HEK293 (cell line): ENCODE results near the gene ACACB.
A peak's percentile ranks its signal among the peaks of the same experiment; 100 is the strongest.

Experiments
- CTCF ChIA-PET: fragments of 350-600 bp; formaldehyde crosslinking; extraction: SDS; loops from one replicate; lab custom pipeline; 2021; ENCODE audit warnings: antibody characterized with exemption; lab: Yijun Ruan, JAX
- POLR2A ChIA-PET: fragments of 300-600 bp; formaldehyde crosslinking; extraction: SDS; loops from one replicate; lab custom pipeline; 2020; ENCODE audit warnings: antibody characterized with exemption, inconsistent platforms; lab: Yijun Ruan, JAX
- H3K27ac ChIP-seq: fragments of 200-500 bp; sonication (Bioruptor generic); 2 replicates; pipeline ENCODE4 v1.5.1; 2014; ENCODE audit warnings: low read depth, low read length, control low read depth, inconsistent platforms; ENCODE audit errors: extremely low read depth
- H3K36me3 ChIP-seq, 2 experiments: fragments of 200-500 bp in 1 of 2; sonication (Bioruptor generic) in 1 of 2; 1 replicate in 1 of 2; 2 replicates in 1 of 2; pipeline ENCODE4 v1.5.1; 2014 to 2017; ENCODE audit warnings: inconsistent platforms in 2 of 2, low read length in 2 of 2; ENCODE audit not compliant: control insufficient read depth in 2 of 2, insufficient read depth in 1 of 2
- H3K4me1 ChIP-seq: fragments of 200-500 bp; sonication (Bioruptor generic); 2 replicates; pipeline ENCODE4 v1.5.1; 2014; ENCODE audit warnings: mild to moderate bottlenecking, low read length, inconsistent platforms; ENCODE audit not compliant: control insufficient read depth, insufficient read depth
- H3K4me3 ChIP-seq: 2 replicates; pipeline ENCODE4 v1.5.1; 2011; ENCODE audit warnings: low read depth, mild to moderate bottlenecking, control low read depth, low read length, moderate library complexity
- H3K9me3 ChIP-seq: fragments of 200-500 bp; sonication (Bioruptor generic); 2 replicates; pipeline ENCODE4 v1.5.1; 2014; ENCODE audit warnings: low read depth, low read length, inconsistent platforms; ENCODE audit not compliant: control insufficient read depth, insufficient read depth
- HOXA7 ChIP-seq: sonication (generic); formaldehyde crosslinking; IDR thresholded peaks from 2 replicates; pipeline ENCODE4 v1.8.1; 2022; ENCODE audit warnings: missing genetic modification reagents, borderline replicate concordance
- HOXC10 ChIP-seq: sonication (generic); formaldehyde crosslinking; IDR thresholded peaks from 2 replicates; pipeline ENCODE4 v1.8.1; 2023; ENCODE audit warnings: mild to moderate bottlenecking, missing genetic modification reagents
- KLF7 ChIP-seq: fragments of 450-650 bp; formaldehyde crosslinking; IDR thresholded peaks from 2 replicates; pipeline ENCODE4 v1.5.1; 2016; ENCODE audit warnings: missing biosample characterization, missing genetic modification characterization, borderline replicate concordance
- SP2 ChIP-seq: fragments of 450-650 bp; formaldehyde crosslinking; IDR thresholded peaks from 2 replicates; pipeline ENCODE4 v1.5.1; 2016; ENCODE audit warnings: missing biosample characterization, missing genetic modification characterization
- TRIM28 ChIP-seq: IDR thresholded peaks from 2 replicates; pipeline ENCODE4 v1.6.1; 2011; ENCODE audit warnings: low read length, control low read depth, borderline replicate concordance
- YY1 ChIP-seq: fragments of 450-650 bp; formaldehyde crosslinking; IDR thresholded peaks from 2 replicates; pipeline ENCODE4 v1.5.1; 2018; ENCODE audit warnings: missing biosample characterization, missing genetic modification characterization
- ZFHX2 ChIP-seq: fragments of 450-650 bp; formaldehyde crosslinking; conservative IDR thresholded peaks from 2 replicates; pipeline ENCODE4 v1.5.1; 2016; ENCODE audit warnings: missing biosample characterization, missing genetic modification characterization
- ZNF121 ChIP-seq: fragments of 450-650 bp; formaldehyde crosslinking; IDR thresholded peaks from 2 replicates; pipeline ENCODE4 v1.5.1; 2016; ENCODE audit warnings: missing biosample characterization, missing genetic modification characterization
- ZNF132 ChIP-seq: fragments of 450-650 bp; formaldehyde crosslinking; IDR thresholded peaks from 2 replicates; pipeline ENCODE4 v1.5.1; 2017; ENCODE audit warnings: missing biosample characterization, missing genetic modification characterization, borderline replicate concordance
- ZNF19 ChIP-seq: fragments of 450-650 bp; formaldehyde crosslinking; IDR thresholded peaks from 2 replicates; pipeline ENCODE4; 2016; ENCODE audit warnings: missing biosample characterization, missing genetic modification characterization, low read depth
- ZNF211 ChIP-seq: fragments of 450-650 bp; formaldehyde crosslinking; IDR thresholded peaks from 2 replicates; pipeline ENCODE4 v1.5.1; 2016; ENCODE audit warnings: low read depth, missing biosample characterization, missing genetic modification characterization
- ZNF214 ChIP-seq: fragments of 450-650 bp; formaldehyde crosslinking; IDR thresholded peaks from 2 replicates; pipeline ENCODE4 v1.5.1; 2017; ENCODE audit warnings: missing biosample characterization, mild to moderate bottlenecking, missing genetic modification characterization, borderline replicate concordance
- ZNF24 ChIP-seq: fragments of 450-650 bp; formaldehyde crosslinking; IDR thresholded peaks from 2 replicates; pipeline ENCODE4 v1.5.1; 2016; ENCODE audit warnings: missing biosample characterization, missing genetic modification characterization
- ZNF302 ChIP-seq: fragments of 450-650 bp; formaldehyde crosslinking; IDR thresholded peaks from 2 replicates; pipeline ENCODE4 v1.5.1; 2016; ENCODE audit warnings: missing biosample characterization, missing genetic modification characterization, low read depth
- ZNF521 ChIP-seq: fragments of 450-650 bp; formaldehyde crosslinking; IDR thresholded peaks from 2 replicates; pipeline ENCODE4 v1.5.1; 2017; ENCODE audit warnings: missing biosample characterization, mild to moderate bottlenecking, missing genetic modification characterization
- ZNF596 ChIP-seq: fragments of 450-650 bp; IDR thresholded peaks from 2 replicates; pipeline ENCODE4 v1.5.0; 2018; ENCODE audit warnings: missing biosample characterization, mild to moderate bottlenecking, missing genetic modification characterization, moderate library complexity
- ZNF777 ChIP-seq: fragments of 450-650 bp; formaldehyde crosslinking; IDR thresholded peaks from 2 replicates; pipeline ENCODE4 v1.5.1; 2017; ENCODE audit warnings: missing biosample characterization, missing genetic modification characterization, borderline replicate concordance
- ZNF843 ChIP-seq: fragments of 450-650 bp; formaldehyde crosslinking; IDR thresholded peaks from 2 replicates; pipeline ENCODE4 v1.5.1; 2016; ENCODE audit warnings: missing biosample characterization, missing genetic modification characterization
- ZSCAN16 ChIP-seq: fragments of 450-650 bp; formaldehyde crosslinking; IDR thresholded peaks from 2 replicates; pipeline ENCODE4 v1.5.1; 2016; ENCODE audit warnings: missing biosample characterization, missing genetic modification characterization
- ZSCAN30 ChIP-seq: fragments of 450-650 bp; IDR thresholded peaks from 2 replicates; pipeline ENCODE4 v1.5.1; 2018; ENCODE audit warnings: missing biosample characterization, mild to moderate bottlenecking, missing genetic modification characterization, moderate library complexity
- TF ChIP-seq, protein P1 (sequence below): fragments of 450-650 bp; formaldehyde crosslinking; IDR thresholded peaks from 2 replicates; pipeline ENCODE4 v1.5.1; 2016; ENCODE audit warnings: missing biosample characterization, missing genetic modification characterization, borderline replicate concordance
- TF ChIP-seq, protein P2 (sequence below): fragments of 450-650 bp; formaldehyde crosslinking; IDR thresholded peaks from 2 replicates; pipeline ENCODE4 v1.5.1; 2016; ENCODE audit warnings: missing biosample characterization, missing genetic modification characterization

The ACACB gene

DNA sequence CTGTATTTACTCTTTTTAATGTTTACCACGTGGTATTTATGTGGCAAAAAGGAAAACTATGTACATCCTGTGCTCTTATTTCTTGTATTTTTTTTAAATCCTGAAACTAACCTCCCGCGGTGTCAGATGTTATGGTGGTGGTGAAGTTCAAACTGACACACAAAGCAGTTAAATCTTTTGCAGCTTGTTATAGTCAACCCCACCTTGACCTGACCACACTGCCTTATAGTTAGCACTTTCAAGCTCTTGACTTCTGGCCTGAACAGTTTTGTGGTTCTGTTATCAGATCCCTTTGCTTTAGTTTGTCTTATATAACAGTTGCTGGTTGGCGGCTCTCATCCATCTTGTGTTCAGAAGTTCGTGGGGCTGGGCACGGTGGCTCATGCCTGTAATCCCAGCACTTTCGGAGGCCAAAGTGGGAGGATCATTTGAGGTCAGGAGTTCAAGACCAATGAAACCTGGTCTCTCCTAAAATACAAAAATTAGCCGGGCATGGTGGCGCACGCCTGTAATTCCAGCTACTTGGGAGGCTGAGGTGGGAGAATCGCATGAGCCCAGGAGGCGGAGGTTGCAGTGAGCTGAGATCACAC lies 16.9 kb upstream of the ACACB start:
- H3K36me3 ChIP-seq = peaks cover 51 to 60% of the 10 kb centered on the region in 2 experiments
- H3K9me3 ChIP-seq = no peaks in the 10 kb centered on the region
- ChIA-PET CTCF (interaction anchor here (0.6 to 3.9 kb wide), 5 partner anchors 8 to 544 kb away, joined by 4 to 21 read pairs (median 6); no protein-coding TSS in a partner anchor), POLR2A (no interaction called here)
- H3K4me1 ChIP-seq = peaks cover 3% of the 10 kb centered on the region; the same call in 1 of the 2 replicates
- peak; percentile 26; the same call in 1 of the 2 replicates for TF ChIP-seq ZFHX2 (tag by site-specific recombination)
- TF ChIP-seq TRIM28 = no peak
- no peak overlapping the region for H3K27ac ChIP-seq
- H3K4me3 ChIP-seq = no peak overlapping the region

DNA sequence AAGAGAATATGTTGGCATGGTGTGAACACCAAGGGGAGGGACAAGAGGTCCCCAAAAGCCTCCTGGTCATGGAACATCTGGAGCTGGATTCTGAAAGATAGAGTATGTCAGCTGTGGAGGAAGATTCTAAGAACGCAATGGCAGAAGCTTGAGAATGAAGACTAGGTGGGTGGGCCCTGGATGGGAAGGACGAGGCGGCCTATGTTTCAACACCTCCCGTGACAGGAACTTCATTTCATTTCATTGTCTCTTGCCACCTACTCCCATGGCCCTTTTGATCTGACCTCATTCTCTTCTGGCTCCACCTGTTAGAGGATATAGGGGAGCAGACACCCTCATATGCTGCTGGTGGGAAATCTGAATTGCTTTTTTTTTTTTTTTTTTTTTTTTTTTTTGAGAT lies 15.6 kb upstream of the ACACB start:
- peaks cover 61 to 72% of the 10 kb centered on the region in 2 experiments for H3K36me3 ChIP-seq
- POLR2A ChIA-PET = no interaction called here
- CTCF ChIA-PET = interaction anchor here (3.9 kb wide), 1 partner anchor 11 kb away, joined by 21 read pairs; no protein-coding TSS in a partner anchor

DNA sequence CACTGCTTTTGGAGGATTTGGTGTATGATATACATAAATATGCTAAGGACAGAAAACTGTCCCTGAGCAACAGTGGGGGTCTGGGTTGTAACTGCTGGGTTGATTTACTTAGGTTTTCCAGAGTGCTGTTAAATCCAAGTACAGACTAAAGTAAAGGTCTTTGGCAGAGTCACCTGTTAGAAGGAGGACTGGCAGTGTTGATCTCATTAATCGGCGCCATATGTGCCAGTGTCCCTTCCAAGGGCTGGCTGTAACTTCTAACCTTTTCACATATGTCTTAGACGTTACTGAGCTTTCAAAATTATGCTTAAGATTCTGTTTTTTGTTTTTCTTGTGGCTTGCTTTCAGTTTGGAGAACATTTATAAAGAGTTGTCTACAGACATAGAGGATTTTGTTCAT lies 13.9 kb upstream of the ACACB start:
- peaks cover 3% of the 10 kb centered on the region; the same call in 1 of the 2 replicates for H3K4me1 ChIP-seq
- ChIA-PET CTCF (interaction anchor here (3.9 kb wide), 1 partner anchor 9 kb away, joined by 21 read pairs; no protein-coding TSS in a partner anchor), POLR2A (interaction anchor here (0.7 kb wide), 2 partner anchors 16 to 129 kb away, joined by 7 to 9 read pairs; no protein-coding TSS in a partner anchor)
- H3K36me3 ChIP-seq = peaks cover 75 to 86% of the 10 kb centered on the region in 2 experiments
- no peak overlapping the region for H3K4me3 ChIP-seq
- H3K9me3 ChIP-seq = no peaks in the 10 kb centered on the region
- no peak overlapping the region for H3K27ac ChIP-seq
- TF ChIP-seq ZSCAN30 (tag by site-specific recombination) = no peak
- TF ChIP-seq YY1 = no peak
- TF ChIP-seq ZSCAN16 (tag by site-specific recombination) = no peak

More for the DNA sequence above, 15.6 kb upstream of the ACACB start:
- Histone ChIP-seq H3K27ac (no peak overlapping the region), H3K4me1 (peaks cover 3% of the 10 kb centered on the region; the same call in 1 of the 2 replicates), H3K9me3 (no peaks in the 10 kb centered on the region), H3K4me3 (no peak overlapping the region)
- TF ChIP-seq ZNF302 (tag by site-specific recombination) = no peak
- TF ChIP-seq SP2 (tag by site-specific recombination) = no peak
- no peak for TF ChIP-seq ZNF121
- no peak for TF ChIP-seq ZNF521
- TF ChIP-seq, protein P1, sequence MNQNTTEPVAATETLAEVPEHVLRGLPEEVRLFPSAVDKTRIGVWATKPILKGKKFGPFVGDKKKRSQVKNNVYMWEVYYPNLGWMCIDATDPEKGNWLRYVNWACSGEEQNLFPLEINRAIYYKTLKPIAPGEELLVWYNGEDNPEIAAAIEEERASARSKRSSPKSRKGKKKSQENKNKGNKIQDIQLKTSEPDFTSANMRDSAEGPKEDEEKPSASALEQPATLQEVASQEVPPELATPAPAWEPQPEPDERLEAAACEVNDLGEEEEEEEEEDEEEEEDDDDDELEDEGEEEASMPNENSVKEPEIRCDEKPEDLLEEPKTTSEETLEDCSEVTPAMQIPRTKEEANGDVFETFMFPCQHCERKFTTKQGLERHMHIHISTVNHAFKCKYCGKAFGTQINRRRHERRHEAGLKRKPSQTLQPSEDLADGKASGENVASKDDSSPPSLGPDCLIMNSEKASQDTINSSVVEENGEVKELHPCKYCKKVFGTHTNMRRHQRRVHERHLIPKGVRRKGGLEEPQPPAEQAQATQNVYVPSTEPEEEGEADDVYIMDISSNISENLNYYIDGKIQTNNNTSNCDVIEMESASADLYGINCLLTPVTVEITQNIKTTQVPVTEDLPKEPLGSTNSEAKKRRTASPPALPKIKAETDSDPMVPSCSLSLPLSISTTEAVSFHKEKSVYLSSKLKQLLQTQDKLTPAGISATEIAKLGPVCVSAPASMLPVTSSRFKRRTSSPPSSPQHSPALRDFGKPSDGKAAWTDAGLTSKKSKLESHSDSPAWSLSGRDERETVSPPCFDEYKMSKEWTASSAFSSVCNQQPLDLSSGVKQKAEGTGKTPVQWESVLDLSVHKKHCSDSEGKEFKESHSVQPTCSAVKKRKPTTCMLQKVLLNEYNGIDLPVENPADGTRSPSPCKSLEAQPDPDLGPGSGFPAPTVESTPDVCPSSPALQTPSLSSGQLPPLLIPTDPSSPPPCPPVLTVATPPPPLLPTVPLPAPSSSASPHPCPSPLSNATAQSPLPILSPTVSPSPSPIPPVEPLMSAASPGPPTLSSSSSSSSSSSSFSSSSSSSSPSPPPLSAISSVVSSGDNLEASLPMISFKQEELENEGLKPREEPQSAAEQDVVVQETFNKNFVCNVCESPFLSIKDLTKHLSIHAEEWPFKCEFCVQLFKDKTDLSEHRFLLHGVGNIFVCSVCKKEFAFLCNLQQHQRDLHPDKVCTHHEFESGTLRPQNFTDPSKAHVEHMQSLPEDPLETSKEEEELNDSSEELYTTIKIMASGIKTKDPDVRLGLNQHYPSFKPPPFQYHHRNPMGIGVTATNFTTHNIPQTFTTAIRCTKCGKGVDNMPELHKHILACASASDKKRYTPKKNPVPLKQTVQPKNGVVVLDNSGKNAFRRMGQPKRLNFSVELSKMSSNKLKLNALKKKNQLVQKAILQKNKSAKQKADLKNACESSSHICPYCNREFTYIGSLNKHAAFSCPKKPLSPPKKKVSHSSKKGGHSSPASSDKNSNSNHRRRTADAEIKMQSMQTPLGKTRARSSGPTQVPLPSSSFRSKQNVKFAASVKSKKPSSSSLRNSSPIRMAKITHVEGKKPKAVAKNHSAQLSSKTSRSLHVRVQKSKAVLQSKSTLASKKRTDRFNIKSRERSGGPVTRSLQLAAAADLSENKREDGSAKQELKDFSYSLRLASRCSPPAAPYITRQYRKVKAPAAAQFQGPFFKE (tag by site-specific recombination) = no peak

DNA sequence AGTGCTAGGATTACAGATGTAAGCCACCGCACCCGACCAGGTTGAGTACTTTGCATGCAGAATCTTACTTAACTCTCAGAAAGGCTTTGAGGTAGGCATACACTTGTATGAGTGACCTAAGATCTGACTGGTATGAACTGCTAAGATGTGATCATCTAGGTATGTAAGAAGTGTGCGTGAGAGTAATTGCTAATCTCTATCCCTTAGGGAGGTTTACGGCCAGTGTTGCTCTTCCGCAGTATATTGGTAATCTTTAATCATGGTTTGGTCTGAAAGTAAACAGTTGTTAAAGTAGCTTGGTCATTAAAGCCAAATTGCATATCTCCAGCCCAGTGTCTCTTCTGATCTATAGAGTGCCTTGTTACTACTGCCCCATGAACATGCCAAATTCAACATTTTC lies 11.2 kb upstream of the ACACB start:
- POLR2A ChIA-PET = no interaction called here
- TF ChIP-seq ZNF777 = no peak
- TF ChIP-seq ZNF19 (tag by site-specific recombination) = no peak
- TF ChIP-seq ZNF596 (tag by site-specific recombination) = no peak
- no peak for TF ChIP-seq KLF7 (tag by site-specific recombination)
- no peak for TF ChIP-seq ZNF211 (tag by site-specific recombination)
- TF ChIP-seq ZNF214 (tag by site-specific recombination) = no peak
- TF ChIP-seq, protein P2, sequence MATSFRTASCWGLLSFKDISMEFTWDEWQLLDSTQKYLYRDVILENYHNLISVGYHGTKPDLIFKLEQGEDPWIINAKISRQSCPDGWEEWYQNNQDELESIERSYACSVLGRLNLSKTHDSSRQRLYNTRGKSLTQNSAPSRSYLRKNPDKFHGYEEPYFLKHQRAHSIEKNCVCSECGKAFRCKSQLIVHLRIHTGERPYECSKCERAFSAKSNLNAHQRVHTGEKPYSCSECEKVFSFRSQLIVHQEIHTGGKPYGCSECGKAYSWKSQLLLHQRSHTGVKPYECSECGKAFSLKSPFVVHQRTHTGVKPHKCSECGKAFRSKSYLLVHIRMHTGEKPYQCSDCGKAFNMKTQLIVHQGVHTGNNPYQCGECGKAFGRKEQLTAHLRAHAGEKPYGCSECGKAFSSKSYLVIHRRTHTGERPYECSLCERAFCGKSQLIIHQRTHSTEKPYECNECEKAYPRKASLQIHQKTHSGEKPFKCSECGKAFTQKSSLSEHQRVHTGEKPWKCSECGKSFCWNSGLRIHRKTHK (tag by site-specific recombination) = no peak
- no peak for TF ChIP-seq HOXA7 (CRISPR knock-in tag)
- no peak for TF ChIP-seq HOXC10 (CRISPR knock-in tag)
- no peak for TF ChIP-seq ZNF132 (tag by site-specific recombination)
- no peak for TF ChIP-seq ZNF24 (tag by site-specific recombination)
- no peak for TF ChIP-seq ZNF843

More for the DNA sequence above, 11.2 kb upstream of the ACACB start:
- Histone ChIP-seq H3K27ac (no peak overlapping the region), H3K36me3 (peaks cover 73 to 94% of the 10 kb centered on the region in 2 experiments), H3K9me3 (no peaks in the 10 kb centered on the region), H3K4me3 (no peak overlapping the region), H3K4me1 (peaks cover 2% of the 10 kb centered on the region)
- CTCF ChIA-PET = no interaction called here
